Gastrocnemius medialis (tissue), 4 donors: ENCODE data around the gene ZSCAN10.

Experiments
- POLR2A ChIP-seq, 2 donors: fragments of 450-650 bp; IDR thresholded peaks; one replicate each; pipeline ENCODE4 v1.6.1; 2017; ENCODE audit warnings: antibody characterized with exemption in 2 of 2, mild to moderate bottlenecking in 2 of 2, moderate library complexity in 2 of 2
- TF ChIP-seq, protein P1 (sequence below), 5 experiments: fragments of 450-650 bp in 3 of 5; fragments of 200-600 bp in 2 of 5; sonication (generic) in 2 of 5; IDR thresholded peaks in 4 of 5; conservative IDR thresholded peaks in 1 of 5; 1 replicate in 4 of 5; 2 replicates in 1 of 5; pipeline ENCODE4 v1.5.1; 2016 to 2019; ENCODE audit warnings: antibody characterized with exemption in 5 of 5, mild to moderate bottlenecking in 3 of 5, moderate library complexity in 3 of 5

DNA sequence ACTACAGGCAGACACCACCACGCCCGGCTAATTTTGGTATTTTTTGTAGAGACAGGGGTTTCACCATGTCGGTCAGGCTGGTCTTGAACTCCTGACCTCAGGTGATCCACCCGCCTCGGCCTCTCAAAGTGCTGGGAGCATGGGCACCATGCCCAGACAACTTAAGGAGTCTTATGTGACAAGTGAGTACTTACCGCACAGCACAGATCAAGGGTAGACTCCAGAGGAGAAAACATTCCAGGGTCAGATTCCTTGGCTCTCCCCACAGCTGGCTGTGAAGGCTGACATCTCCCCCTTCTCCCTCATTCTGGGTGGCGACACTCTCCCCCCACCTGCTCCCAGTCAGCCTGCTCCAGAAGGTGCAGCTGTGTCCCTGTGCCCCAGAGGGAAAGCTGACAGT, 10.6 kb downstream of the ZSCAN10 start:
- TF ChIP-seq, protein P1, sequence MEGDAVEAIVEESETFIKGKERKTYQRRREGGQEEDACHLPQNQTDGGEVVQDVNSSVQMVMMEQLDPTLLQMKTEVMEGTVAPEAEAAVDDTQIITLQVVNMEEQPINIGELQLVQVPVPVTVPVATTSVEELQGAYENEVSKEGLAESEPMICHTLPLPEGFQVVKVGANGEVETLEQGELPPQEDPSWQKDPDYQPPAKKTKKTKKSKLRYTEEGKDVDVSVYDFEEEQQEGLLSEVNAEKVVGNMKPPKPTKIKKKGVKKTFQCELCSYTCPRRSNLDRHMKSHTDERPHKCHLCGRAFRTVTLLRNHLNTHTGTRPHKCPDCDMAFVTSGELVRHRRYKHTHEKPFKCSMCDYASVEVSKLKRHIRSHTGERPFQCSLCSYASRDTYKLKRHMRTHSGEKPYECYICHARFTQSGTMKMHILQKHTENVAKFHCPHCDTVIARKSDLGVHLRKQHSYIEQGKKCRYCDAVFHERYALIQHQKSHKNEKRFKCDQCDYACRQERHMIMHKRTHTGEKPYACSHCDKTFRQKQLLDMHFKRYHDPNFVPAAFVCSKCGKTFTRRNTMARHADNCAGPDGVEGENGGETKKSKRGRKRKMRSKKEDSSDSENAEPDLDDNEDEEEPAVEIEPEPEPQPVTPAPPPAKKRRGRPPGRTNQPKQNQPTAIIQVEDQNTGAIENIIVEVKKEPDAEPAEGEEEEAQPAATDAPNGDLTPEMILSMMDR (IDR thresholded peaks at IDR 0.05 in 4 of 5, conservative IDR thresholded peaks at IDR 0.05 in 1 of 5): no peak
- TF ChIP-seq POLR2A (IDR thresholded peaks at IDR 0.05): no peak
